HG02763 (cell line): ENCODE results near the gene STON1.
"Not testable (repeated sequence)": the region's sequence is repeated elsewhere in the genome, so short reads cannot be mapped to it uniquely, and the experiment has no call there.

Experiments
- ATAC-seq: cut with Tn5 transposase; IDR thresholded peaks from one replicate; pipeline ENCODE4 v1.9.1; 2021; ENCODE audit warnings: mild to moderate bottlenecking, moderate library complexity; ENCODE audit not compliant: unreplicated experiment

Gene STON1

GRCh38 chr2:48614581-48614980, 84.6 kb downstream of the STON1 start:
- ATAC-seq, result not testable (repeated sequence)

GRCh38 chr2:48617618-48618017, 87.7 kb downstream of the STON1 start, which contains the start of gene GTF2A1L:
TSS of gene GTF2A1L (plus strand) at chr2:48617856. CDS start at chr2:48617875, 19 bp downstream.
- no peak for ATAC-seq

DNA sequence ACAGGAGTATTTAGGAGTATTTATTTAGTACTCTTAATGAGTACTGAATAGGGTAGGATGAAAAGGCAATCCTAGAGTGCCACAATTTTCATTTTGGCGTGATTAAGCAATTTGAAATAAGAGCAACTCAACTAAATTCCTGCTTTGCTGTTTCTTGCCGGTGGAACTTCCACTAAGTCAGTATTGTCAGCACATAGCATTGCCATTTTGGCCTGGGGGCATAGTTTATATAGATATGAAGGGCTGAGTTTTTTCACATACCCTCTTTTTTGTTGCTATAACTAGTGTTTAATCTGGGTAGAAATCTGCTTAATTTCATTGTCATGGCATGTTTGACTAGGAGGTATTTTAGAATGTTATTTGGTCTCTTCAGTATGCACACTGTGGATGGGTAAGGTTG, 89.6 kb downstream of the STON1 start:
- ATAC-seq, result no peak

GRCh38 chr2:48620604-48621003, 90.7 kb downstream of the STON1 start:
- ATAC-seq, result no peak

GRCh38 chr2:48622691-48623090, 92.7 kb downstream of the STON1 start:
- not testable (repeated sequence) for ATAC-seq

DNA sequence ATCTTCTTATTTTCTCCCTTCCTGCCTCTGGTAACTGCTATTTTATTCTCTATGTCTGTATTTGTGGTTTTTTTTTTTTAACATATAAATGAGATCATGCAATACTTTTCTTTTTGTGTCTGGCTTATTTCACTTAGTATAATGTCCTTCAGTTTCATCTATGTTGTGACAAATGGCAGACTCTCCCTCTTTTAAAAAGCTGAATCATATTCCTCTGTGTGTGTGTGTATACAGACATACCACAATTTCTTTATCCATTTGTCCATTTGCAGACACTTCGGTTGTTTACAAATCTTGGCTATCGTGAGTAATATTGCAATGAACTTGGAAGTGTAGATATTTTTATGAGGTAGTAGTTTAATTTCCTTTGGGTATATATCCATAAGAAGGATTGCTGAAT, 94.7 kb downstream of the STON1 start:
- ATAC-seq, result no peak

DNA sequence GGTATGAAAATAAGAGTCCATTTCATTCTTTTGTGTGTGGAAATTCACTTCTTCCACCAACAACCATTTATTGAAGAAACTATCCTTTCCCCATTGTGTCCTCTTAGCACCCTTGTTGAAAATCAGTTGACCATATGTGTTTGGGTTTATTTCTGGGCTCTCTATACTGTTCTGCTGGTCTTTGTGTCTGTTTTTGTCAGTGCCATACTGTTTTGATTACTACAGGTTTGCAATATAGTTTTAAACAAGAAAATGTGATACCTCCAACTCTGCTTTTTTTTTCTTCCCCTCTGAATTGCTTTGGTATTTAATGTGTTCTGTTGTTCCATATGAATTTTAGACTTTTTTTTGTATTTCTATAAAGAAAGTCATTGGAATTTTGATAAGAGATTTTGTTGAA, 96.1 kb downstream of the STON1 start:
- no peak for ATAC-seq

- no peak for ATAC-seq
These were observed 103.2 kb downstream of the STON1 start for GRCh38 chr2:48633143-48633542.

- no peak for ATAC-seq
These were observed 105.8 kb downstream of the STON1 start for GRCh38 chr2:48635786-48636185.

DNA sequence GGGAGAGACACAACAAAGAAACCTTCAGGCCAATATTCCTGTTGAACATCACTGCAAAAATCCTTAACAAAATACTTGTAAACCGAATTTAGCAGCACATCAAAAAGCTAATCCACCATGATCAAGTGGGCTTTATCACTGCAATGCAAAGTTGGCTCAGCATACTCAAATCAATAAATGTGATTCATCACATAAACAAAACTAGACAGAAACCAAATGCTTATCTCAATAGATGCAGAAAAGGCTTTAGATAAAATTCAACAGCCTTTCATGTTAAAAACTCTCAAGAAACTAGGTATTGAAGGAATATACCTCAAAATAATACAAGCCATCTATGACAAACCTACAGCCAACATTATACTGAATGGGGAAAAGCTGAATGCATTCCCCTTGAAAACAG, 108.3 kb downstream of the STON1 start:
- no peak for ATAC-seq
